ENCODE measurements around the gene GCNA. TPM values are rescaled to one million over a fixed set of nuclear protein-coding genes. Genes with fewer than 3 reads are reported as not detected.

The GCNA gene
- 1 to 10 TPM; 8.5 to 8.7 TPM for total RNA-seq

- Mint-ChIP-seq H3K27me3 (no peaks in the 10 kb centered on the region), H3K27ac (peak within 1 kb of the TSS; percentile 42), H3K36me3 (peaks cover 20% of the 10 kb centered on the region), H3K4me3 (no peak within 1 kb of the TSS), H3K4me1 (peaks cover 4% of the 10 kb centered on the region), H3K9me3 (no peaks in the 10 kb centered on the region)
- POLR2A ChIA-PET, result no interaction called here
- DNase-seq (no peak), ATAC-seq (ENCODE audit: low read depth) (no peak)
Observed at GRCh38 chrX:71578253-71579135, at the start of gene GCNA. GCNA (plus strand) TSS chrX:71578437; CDS start chrX:71580822, 2,385 bp downstream.

GRCh38 chrX:71532078-71532752 lies 46.0 kb upstream of the GCNA start:
- peak overlapping the region; percentile 93 for H3K27ac Mint-ChIP-seq

GRCh38 chrX:71532753-71533425 lies 45.3 kb upstream of the GCNA start, which contains the start of gene OGT:
OGT (plus strand) TSS chrX:71533104; CDS start chrX:71533300, 196 bp downstream.
- peaks cover 20% of the 10 kb centered on the region for H3K36me3 Mint-ChIP-seq
- H3K27me3 Mint-ChIP-seq, result no peaks in the 10 kb centered on the region
- DNase-seq (peak; percentile 83), ATAC-seq (ENCODE audit: low read depth) (peak; percentile 79)
- H3K4me1 Mint-ChIP-seq, result peaks cover 18% of the 10 kb centered on the region
- POLR2A ChIA-PET, result interaction anchor here (0.7 to 5.2 kb wide), 16 partner anchors 11 to 335 kb away, joined by 3 to 45 read pairs (median 6); partner anchors contain the start of genes CXCR3, NONO, TAF1 and ZMYM3
- peak within 1 kb of the TSS; percentile 93 for H3K27ac Mint-ChIP-seq
- H3K9me3 Mint-ChIP-seq, result no peaks in the 10 kb centered on the region
- peak within 1 kb of the TSS; percentile 89 for H3K4me3 Mint-ChIP-seq

More at GRCh38 chrX:71532078-71532752, 46.0 kb upstream of the GCNA start:
- Mint-ChIP-seq H3K4me3 (peak overlapping the region; percentile 89), H3K9me3 (no peaks in the 10 kb centered on the region), H3K27me3 (no peaks in the 10 kb centered on the region), H3K4me1 (peaks cover 18% of the 10 kb centered on the region), H3K36me3 (peaks cover 16% of the 10 kb centered on the region)
- DNase-seq (peak; percentile 33), ATAC-seq (ENCODE audit: low read depth) (peak; percentile 46)
- POLR2A ChIA-PET, result interaction anchor here (0.9 to 5.2 kb wide), 12 partner anchors 12 to 334 kb away, joined by 3 to 45 read pairs (median 20); partner anchors contain the start of genes CXCR3, NONO and TAF1

- peak overlapping the region; percentile 93 for H3K27ac Mint-ChIP-seq
- POLR2A ChIA-PET, result interaction anchor here (0.7 to 5.2 kb wide), 16 partner anchors 10 to 336 kb away, joined by 3 to 45 read pairs (median 6); partner anchors contain the start of genes CXCR3, NONO, TAF1 and ZMYM3
- H3K36me3 Mint-ChIP-seq, result peaks cover 21% of the 10 kb centered on the region
- peaks cover 18% of the 10 kb centered on the region for H3K4me1 Mint-ChIP-seq
- DNase-seq (no peak), ATAC-seq (ENCODE audit: low read depth) (no peak)
- peak overlapping the region; percentile 89 for H3K4me3 Mint-ChIP-seq
- H3K9me3 Mint-ChIP-seq, result no peaks in the 10 kb centered on the region
- no peaks in the 10 kb centered on the region for H3K27me3 Mint-ChIP-seq
Observed at GRCh38 chrX:71533516-71533850, 44.8 kb upstream of the GCNA start.

GRCh38 chrX:71533851-71534561 lies 44.2 kb upstream of the GCNA start:
- Mint-ChIP-seq H3K27ac (peak overlapping the region; percentile 93), H3K4me3 (peak overlapping the region; percentile 89), H3K36me3 (peaks cover 21% of the 10 kb centered on the region), H3K4me1 (peaks cover 18% of the 10 kb centered on the region), H3K9me3 (no peaks in the 10 kb centered on the region), H3K27me3 (no peaks in the 10 kb centered on the region)
- POLR2A ChIA-PET, result interaction anchor here (0.6 to 5.2 kb wide), 20 partner anchors 10 to 466 kb away, joined by 3 to 45 read pairs (median 4); partner anchors contain the start of genes CXCR3, MED12, NONO and SNX12
- DNase-seq (peak; percentile 59), ATAC-seq (ENCODE audit: low read depth) (peak; percentile 36)

- H3K27ac Mint-ChIP-seq, result peak overlapping the region; percentile 93
- no peak for ATAC-seq (ENCODE audit: low read depth)
- H3K27me3 Mint-ChIP-seq, result no peaks in the 10 kb centered on the region
- H3K9me3 Mint-ChIP-seq, result no peaks in the 10 kb centered on the region
- peaks cover 25% of the 10 kb centered on the region for H3K36me3 Mint-ChIP-seq
- peak overlapping the region; percentile 89 for H3K4me3 Mint-ChIP-seq
- H3K4me1 Mint-ChIP-seq, result peaks cover 23% of the 10 kb centered on the region
- no peak for DNase-seq
- POLR2A ChIA-PET, result interaction anchor here (0.6 to 5.2 kb wide), 16 partner anchors 9 to 467 kb away, joined by 3 to 45 read pairs (median 6); partner anchors contain the start of genes CXCR3, MED12, NONO and SNX12
Observed at GRCh38 chrX:71534773-71535544, 43.3 kb upstream of the GCNA start.

GRCh38 chrX:71536285-71536684 lies 42.0 kb upstream of the GCNA start:
- POLR2A ChIA-PET, result interaction anchor here (0.7 to 5.1 kb wide), 4 partner anchors 8 to 235 kb away, joined by 4 to 45 read pairs (median 8); no protein-coding TSS in a partner anchor
- Mint-ChIP-seq H3K36me3 (peaks cover 30% of the 10 kb centered on the region), H3K4me1 (peaks cover 28% of the 10 kb centered on the region), H3K4me3 (peak overlapping the region; percentile 90), H3K27me3 (no peaks in the 10 kb centered on the region), H3K9me3 (no peaks in the 10 kb centered on the region), H3K27ac (peak overlapping the region; percentile 88)
- DNase-seq (peak; percentile 26), ATAC-seq (ENCODE audit: low read depth) (no peak)

- no peaks in the 10 kb centered on the region for H3K27me3 Mint-ChIP-seq
- ATAC-seq (ENCODE audit: low read depth), result no peak
- H3K4me1 Mint-ChIP-seq, result peaks cover 32% of the 10 kb centered on the region
- no peaks in the 10 kb centered on the region for H3K9me3 Mint-ChIP-seq
- peak overlapping the region; percentile 70 for H3K27ac Mint-ChIP-seq
- H3K36me3 Mint-ChIP-seq, result peaks cover 41% of the 10 kb centered on the region
- POLR2A ChIA-PET, result interaction anchor here (0.5 kb wide), 1 partner anchor 357 kb away, joined by 3 read pairs; no protein-coding TSS in a partner anchor
- DNase-seq, result no peak
- H3K4me3 Mint-ChIP-seq, result peak overlapping the region; percentile 90
Observed at GRCh38 chrX:71537743-71538142, 40.5 kb upstream of the GCNA start.

GRCh38 chrX:71540801-71541200 lies 37.4 kb upstream of the GCNA start:
- Mint-ChIP-seq H3K9me3 (no peaks in the 10 kb centered on the region), H3K27me3 (no peaks in the 10 kb centered on the region), H3K36me3 (peaks cover 38% of the 10 kb centered on the region), H3K27ac (peak overlapping the region; percentile 83), H3K4me1 (peaks cover 46% of the 10 kb centered on the region), H3K4me3 (peak overlapping the region; percentile 78)
- DNase-seq, result no peak
- no peak for ATAC-seq (ENCODE audit: low read depth)
- POLR2A ChIA-PET, result no interaction called here

- POLR2A ChIA-PET, result interaction anchor here (0.9 to 5.7 kb wide), 2 partner anchors 7 to 78 kb away, joined by 4 to 45 read pairs; partner anchors contain the start of gene OGT
- peaks cover 47% of the 10 kb centered on the region for H3K4me1 Mint-ChIP-seq
- ATAC-seq (ENCODE audit: low read depth) (peak; percentile 25), DNase-seq (no peak)
- H3K9me3 Mint-ChIP-seq, result no peaks in the 10 kb centered on the region
- H3K36me3 Mint-ChIP-seq, result peaks cover 37% of the 10 kb centered on the region
- no peaks in the 10 kb centered on the region for H3K27me3 Mint-ChIP-seq
- peak overlapping the region; percentile 83 for H3K27ac Mint-ChIP-seq
- peak overlapping the region; percentile 78 for H3K4me3 Mint-ChIP-seq
Observed at GRCh38 chrX:71541210-71542022, 36.8 kb upstream of the GCNA start.

GRCh38 chrX:71542411-71542810 lies 35.8 kb upstream of the GCNA start:
- Mint-ChIP-seq H3K27me3 (no peaks in the 10 kb centered on the region), H3K4me3 (peak overlapping the region; percentile 78), H3K27ac (peak overlapping the region; percentile 83), H3K36me3 (peaks cover 38% of the 10 kb centered on the region), H3K4me1 (peaks cover 43% of the 10 kb centered on the region), H3K9me3 (no peaks in the 10 kb centered on the region)
- POLR2A ChIA-PET, result interaction anchor here (0.9 to 5.7 kb wide), 2 partner anchors 8 to 77 kb away, joined by 4 to 45 read pairs; partner anchors contain the start of gene OGT
- DNase-seq (no peak), ATAC-seq (ENCODE audit: low read depth) (no peak)

Measured in activated naive CD8-positive, alpha-beta T cell treated with anti-CD3 and anti-CD28 coated beads, Interleukin-2, amount 10 ng/mL, durations not matched to agents 7 days and 5 days (primary cell).